NB4 (cell line): ENCODE results near the gene SSX4B.
"Not testable (repeated sequence)": the region's sequence is repeated elsewhere in the genome, so short reads cannot be mapped to it uniquely, and the experiment has no call there.

Experiments
- CTCF ChIP-seq: IDR thresholded peaks from one replicate; pipeline ENCODE4 v1.5.1; 2012; ENCODE audit warnings: low read depth, low read length
- MAX ChIP-seq: IDR thresholded peaks from 2 replicates; pipeline ENCODE4 v1.6.1; 2011; ENCODE audit warnings: low read depth, low read length
- MYC ChIP-seq: IDR thresholded peaks from 2 replicates; pipeline ENCODE4 v1.6.1; 2011; ENCODE audit warnings: low read depth, low read length
- POLR2A ChIP-seq: IDR thresholded peaks from 2 replicates; pipeline ENCODE4 v1.6.1; 2011; ENCODE audit warnings: mild to moderate bottlenecking; ENCODE audit not compliant: insufficient read length; ENCODE audit errors: extremely low read depth

- not testable (repeated sequence) for TF ChIP-seq CTCF, MAX, POLR2A, MYC
These were observed 17.8 kb upstream of the SSX4B start for GRCh38 chrX:48429606-48430005.
